ENCODE measurements around the gene LARGE1. TPM values are rescaled to one million over a fixed set of nuclear protein-coding genes. Genes with fewer than 3 reads are reported as not detected.

Gene LARGE1
- total and polyA plus RNA-seq, 2 of the 13 experiments (the other 11 are each of a cell fraction or from before 2014, with no cell fraction given) = 8.4 to 11.0 TPM

GRCh38 chr22:33476716-33477115 is 443.6 kb downstream of the LARGE1 start (continued):
- no peak for TF ChIP-seq AHDC1 (CRISPR knock-in tag; IDR thresholded peaks at IDR 0.05; ENCODE audit: borderline replicate concordance)
- TF ChIP-seq NAIF1 (CRISPR knock-in tag; IDR thresholded peaks at IDR 0.05; ENCODE audit: borderline replicate concordance) = no peak
- TF ChIP-seq ZNF746 (CRISPR knock-in tag; IDR thresholded peaks at IDR 0.05) = no peak
- TF ChIP-seq ZNF782 (CRISPR knock-in tag; IDR thresholded peaks at IDR 0.05; ENCODE audit: borderline replicate concordance) = no peak
- TF ChIP-seq NR2C2 (CRISPR knock-in tag; IDR thresholded peaks at IDR 0.05; ENCODE audit: borderline replicate concordance) = no peak
- no peak for TF ChIP-seq ZNF891 (CRISPR knock-in tag; IDR thresholded peaks at IDR 0.05)
- no peak for TF ChIP-seq ZNF205 (CRISPR knock-in tag; IDR thresholded peaks at IDR 0.05)
- no peak for TF ChIP-seq PPARG (CRISPR knock-in tag; conservative IDR thresholded peaks at IDR 0.05)
- no peak for TF ChIP-seq NPAS2 (CRISPR knock-in tag; IDR thresholded peaks at IDR 0.05; ENCODE audit: borderline replicate concordance)
- peak; percentile 17; the same call in 1 of the 2 replicates for TF ChIP-seq FOXA3 (CRISPR knock-in tag; IDR thresholded peaks at IDR 0.05)
- TF ChIP-seq RCOR2 (CRISPR knock-in tag; IDR thresholded peaks at IDR 0.05) = no peak
- no peak for TF ChIP-seq ZSCAN12 (CRISPR knock-in tag; IDR thresholded peaks at IDR 0.05)
- peak; percentile 22; the same call in 1 of the 2 replicates for TF ChIP-seq ARID5B (CRISPR knock-in tag; IDR thresholded peaks at IDR 0.05)
- no peak for TF ChIP-seq HNRNPH1 (optimal IDR thresholded peaks at IDR 0.05; ENCODE audit: low read depth, low read length)
- TF ChIP-seq HHEX (CRISPR knock-in tag; IDR thresholded peaks at IDR 0.05) = no peak
- no peak for TF ChIP-seq ASH2L (IDR thresholded peaks at IDR 0.05; ENCODE audit: insufficient read length, low read depth, low read length)
- no peak for TF ChIP-seq TEAD3 (CRISPR knock-in tag; optimal IDR thresholded peaks at IDR 0.05; ENCODE audit: borderline replicate concordance)
- TF ChIP-seq ZNF790 (CRISPR knock-in tag; IDR thresholded peaks at IDR 0.05; ENCODE audit: borderline replicate concordance) = no peak
- TF ChIP-seq ZNF672 (CRISPR knock-in tag; IDR thresholded peaks at IDR 0.05) = no peak
- TF ChIP-seq WIZ (CRISPR knock-in tag; IDR thresholded peaks at IDR 0.05) = no peak
- TF ChIP-seq ZNF333 (CRISPR knock-in tag; IDR thresholded peaks at IDR 0.05; ENCODE audit: borderline replicate concordance) = no peak
- TF ChIP-seq ZFX (CRISPR knock-in tag; IDR thresholded peaks at IDR 0.05; ENCODE audit: low read depth) = no peak
- TF ChIP-seq RXRB (CRISPR knock-in tag; IDR thresholded peaks at IDR 0.05; ENCODE audit: borderline replicate concordance) = no peak
- TF ChIP-seq ZNF773 (CRISPR knock-in tag; IDR thresholded peaks at IDR 0.05; ENCODE audit: borderline replicate concordance) = no peak
